Mesenchymal stem cell (in vitro differentiated cells and primary cell): Measurements from ENCODE around the gene ZBTB21.

Experiments used
- DNase-seq: peaks from one replicate; pipeline ENCODE4 v3.0.0-alpha.2; 2013
- H2AFZ ChIP-seq: one replicate; pipeline ENCODE4 v1.6.1; 2013; ENCODE audit warnings: low read depth, mild to moderate bottlenecking, control low read depth, inconsistent platforms, low read length, moderate library complexity
- H2AK5ac ChIP-seq: 2 replicates; pipeline ENCODE4 v1.6.1; 2013; ENCODE audit warnings: low read length, moderate library complexity, mild to moderate bottlenecking, inconsistent platforms; ENCODE audit not compliant: severe bottlenecking
- H2BK120ac ChIP-seq: one replicate; pipeline ENCODE4 v1.6.1; 2013; ENCODE audit warnings: low read depth, mild to moderate bottlenecking, inconsistent platforms, low read length, moderate library complexity
- H2BK12ac ChIP-seq, 2 experiments: one replicate each; pipeline ENCODE4 v1.6.1; 2013; ENCODE audit warnings: inconsistent platforms in 2 of 2, low read length in 2 of 2, mild to moderate bottlenecking in 2 of 2, moderate library complexity in 2 of 2, control low read depth in 1 of 2
- H2BK15ac ChIP-seq: one replicate; pipeline ENCODE4 v1.6.1; 2013; ENCODE audit warnings: mild to moderate bottlenecking, low read depth, inconsistent platforms; ENCODE audit not compliant: poor library complexity, severe bottlenecking
- H2BK5ac ChIP-seq: 2 replicates; pipeline ENCODE4 v1.6.1; 2013; ENCODE audit warnings: low read depth, mild to moderate bottlenecking, low read length, control low read depth, inconsistent platforms; ENCODE audit not compliant: poor library complexity, severe bottlenecking
- H3K14ac ChIP-seq, 2 experiments: one replicate each; pipeline ENCODE4 v1.6.1; 2013; ENCODE audit warnings: inconsistent platforms in 2 of 2, low read length in 2 of 2, control low read depth in 1 of 2, mild to moderate bottlenecking in 1 of 2, moderate library complexity in 1 of 2
- H3K18ac ChIP-seq, 2 experiments: one replicate each; pipeline ENCODE4 v1.6.1; 2013; ENCODE audit warnings: inconsistent platforms in 2 of 2, low read length in 2 of 2, control low read depth in 1 of 2, low read depth in 1 of 2, mild to moderate bottlenecking in 1 of 2
- H3K23ac ChIP-seq, 2 experiments: one replicate each; pipeline ENCODE4 v1.6.1; 2013; ENCODE audit warnings: inconsistent platforms in 2 of 2, low read length in 2 of 2, mild to moderate bottlenecking in 2 of 2, moderate library complexity in 2 of 2, control low read depth in 1 of 2
- H3K27ac ChIP-seq: 2 replicates; pipeline ENCODE4 v1.5.1; 2013; ENCODE audit warnings: mild to moderate bottlenecking, moderate library complexity, low read length, control low read depth, inconsistent platforms; ENCODE audit not compliant: poor library complexity, severe bottlenecking
- H3K27me3 ChIP-seq, 2 experiments: 2 replicates each; pipeline versions ENCODE4 v1.6.1 to v1.7.0; 2013; ENCODE audit warnings: low read length in 2 of 2, mild to moderate bottlenecking in 2 of 2, moderate library complexity in 2 of 2, control low read depth in 1 of 2, inconsistent platforms in 1 of 2; ENCODE audit not compliant: control insufficient read depth in 1 of 2, insufficient read depth in 1 of 2
- H3K36me3 ChIP-seq, 2 experiments: 2 replicates each; pipeline versions ENCODE4 v1.6.1 to v1.7.0; 2013; ENCODE audit warnings: low read length in 2 of 2, control low read depth in 1 of 2, inconsistent platforms in 1 of 2, low read depth in 1 of 2, mild to moderate bottlenecking in 1 of 2; ENCODE audit not compliant: insufficient read depth in 2 of 2, control insufficient read depth in 1 of 2
- H3K4ac ChIP-seq, 2 experiments: one replicate each; pipeline ENCODE4 v1.6.1; 2013; ENCODE audit warnings: inconsistent platforms in 2 of 2, low read length in 2 of 2, mild to moderate bottlenecking in 2 of 2, moderate library complexity in 2 of 2, control low read depth in 1 of 2, low read depth in 1 of 2
- H3K4me1 ChIP-seq: 2 replicates; pipeline ENCODE4 v1.6.1; 2013; ENCODE audit warnings: low read depth, low read length, control low read depth; ENCODE audit not compliant: control insufficient read depth, insufficient read depth
- H3K4me2 ChIP-seq: 2 replicates; pipeline ENCODE4 v1.6.1; 2013; ENCODE audit warnings: low read length, mild to moderate bottlenecking, inconsistent platforms; ENCODE audit not compliant: poor library complexity, severe bottlenecking
- H3K4me3 ChIP-seq, 2 experiments: 2 replicates each; pipeline versions ENCODE4 v1.5.1 to v1.7.0; 2013; ENCODE audit warnings: low read length in 2 of 2, mild to moderate bottlenecking in 2 of 2, control low read depth in 1 of 2, low read depth in 1 of 2; ENCODE audit not compliant: insufficient read depth in 1 of 2
- H3K79me1 ChIP-seq: replicated peaks from 2 replicates; pipeline ENCODE4 v1.6.1; 2013; ENCODE audit warnings: mild to moderate bottlenecking, control low read depth, low read length, inconsistent platforms; ENCODE audit not compliant: poor library complexity, severe bottlenecking
- H3K9ac ChIP-seq: 2 replicates; pipeline ENCODE4 v1.7.0; 2013; ENCODE audit warnings: mild to moderate bottlenecking, low read length, moderate library complexity
- H3K9me3 ChIP-seq: 2 replicates; pipeline ENCODE4 v1.7.0; 2013; ENCODE audit warnings: mild to moderate bottlenecking, low read length; ENCODE audit not compliant: control insufficient read depth
- H4K8ac ChIP-seq: one replicate; pipeline ENCODE4 v1.6.1; 2013; ENCODE audit warnings: inconsistent platforms, mild to moderate bottlenecking, low read length, moderate library complexity
- H4K91ac ChIP-seq: one replicate; pipeline ENCODE4 v1.6.1; 2013; ENCODE audit warnings: mild to moderate bottlenecking, low read length, inconsistent platforms
- WGBS: methylation state at CpG from one replicate; pipeline ENCODE4 v1.1.7; 2013; ENCODE audit warnings: mixed read lengths; 5-methylcytosine and 5-hydroxymethylcytosine counted together

Gene ZBTB21

DNA sequence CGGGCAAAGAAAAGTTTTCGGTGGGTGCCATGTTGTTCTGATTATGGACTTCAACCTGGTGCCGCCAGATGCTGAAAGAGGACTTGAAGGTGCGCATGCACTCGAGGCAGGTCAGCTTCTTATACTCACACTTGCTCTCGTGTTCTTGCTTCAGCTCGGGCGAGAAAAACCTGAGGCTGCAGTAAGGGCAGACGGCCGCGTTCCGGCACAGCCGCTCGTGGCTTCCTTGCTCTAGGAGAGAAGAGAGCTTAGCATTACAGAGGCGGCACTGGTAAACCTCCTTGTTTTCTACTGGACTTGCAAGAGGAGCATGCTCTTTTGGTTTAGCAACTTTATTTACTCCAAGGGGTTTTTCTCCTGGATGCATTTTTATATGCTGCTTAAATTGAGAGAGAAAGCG lies 18.5 kb downstream of the ZBTB21 start:
- peaks cover 29 to 47% of the 10 kb centered on the region in 2 experiments for H3K36me3 ChIP-seq
- H4K91ac ChIP-seq = no peak overlapping the region
- H3K4me3 ChIP-seq = no peak overlapping the region
- no peaks in the 10 kb centered on the region for H3K9me3 ChIP-seq
- H3K4me2 ChIP-seq = no peak overlapping the region
- H4K8ac ChIP-seq = no peak overlapping the region
- H3K4me1 ChIP-seq = no peaks in the 10 kb centered on the region
- WGBS = 99% methylated on average over 16 of the region's 16 CpGs
- no peak overlapping the region for H2BK120ac ChIP-seq
- H2AFZ ChIP-seq = no peak overlapping the region
- H2AK5ac ChIP-seq = no peak overlapping the region
- H3K18ac ChIP-seq = no peak overlapping the region
- no peak for DNase-seq
- no peak overlapping the region for H3K23ac ChIP-seq
- no peak overlapping the region for H3K9ac ChIP-seq
- H3K79me1 ChIP-seq = peaks cover 12% of the 10 kb centered on the region
- H2BK5ac ChIP-seq = no peak overlapping the region
- no peak overlapping the region for H3K14ac ChIP-seq
- H3K27me3 ChIP-seq = no peaks in the 10 kb centered on the region
- no peak overlapping the region for H3K4ac ChIP-seq
- no peak overlapping the region for H3K27ac ChIP-seq
- H2BK12ac ChIP-seq = no peak overlapping the region
- H2BK15ac ChIP-seq = no peak overlapping the region

DNA sequence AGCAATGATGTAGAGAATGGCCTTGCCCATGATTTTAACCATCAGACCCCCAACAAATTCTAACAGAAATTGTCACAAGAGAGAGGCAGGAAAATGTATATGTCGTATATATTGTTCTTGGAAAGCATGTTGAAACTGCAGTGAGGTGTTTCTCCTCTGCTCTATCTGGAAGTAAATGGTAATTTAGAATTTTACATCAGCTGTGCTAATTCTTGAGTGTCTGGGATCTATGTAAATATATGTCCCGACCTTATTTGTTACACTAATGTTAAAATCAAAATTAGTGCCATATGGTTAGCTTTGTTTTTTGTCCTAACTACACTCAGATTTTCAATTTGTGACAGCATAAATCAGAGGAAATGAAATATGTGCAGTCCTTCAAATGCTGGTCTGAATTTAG lies 20.5 kb downstream of the ZBTB21 start:
- no peaks in the 10 kb centered on the region for H3K27me3 ChIP-seq
- no peak overlapping the region for H2AFZ ChIP-seq
- 89% methylated on average over 1 of the region's 2 CpGs for WGBS
- no peak overlapping the region for H2BK12ac ChIP-seq
- peaks cover 19 to 44% of the 10 kb centered on the region in 2 experiments for H3K36me3 ChIP-seq
- peaks cover 2% of the 10 kb centered on the region for H3K79me1 ChIP-seq
- no peak overlapping the region for H2BK15ac ChIP-seq
- H3K14ac ChIP-seq = no peak overlapping the region
- no peak overlapping the region for H2BK120ac ChIP-seq
- no peaks in the 10 kb centered on the region for H3K9me3 ChIP-seq
- no peak overlapping the region for H3K4me3 ChIP-seq
- no peak for DNase-seq
- no peak overlapping the region for H3K4me2 ChIP-seq
- H3K27ac ChIP-seq = no peak overlapping the region
- H2BK5ac ChIP-seq = no peak overlapping the region
- no peak overlapping the region for H2AK5ac ChIP-seq
- no peak overlapping the region for H4K8ac ChIP-seq
- no peak overlapping the region for H3K18ac ChIP-seq
- no peak overlapping the region for H3K4ac ChIP-seq
- no peaks in the 10 kb centered on the region for H3K4me1 ChIP-seq
- no peak overlapping the region for H3K23ac ChIP-seq
- H4K91ac ChIP-seq = no peak overlapping the region
- no peak overlapping the region for H3K9ac ChIP-seq

- no peak overlapping the region for H2BK120ac ChIP-seq
- no peak overlapping the region for H3K18ac ChIP-seq
- H3K4me1 ChIP-seq = no peaks in the 10 kb centered on the region
- H4K8ac ChIP-seq = no peak overlapping the region
- peaks cover 2% of the 10 kb centered on the region for H3K79me1 ChIP-seq
- no peak overlapping the region for H2BK5ac ChIP-seq
- no peak overlapping the region for H3K4ac ChIP-seq
- no peak overlapping the region for H2BK12ac ChIP-seq
- WGBS = 100% methylated on average over 1 of the region's 3 CpGs
- H3K14ac ChIP-seq = no peak overlapping the region
- no peak overlapping the region for H2AK5ac ChIP-seq
- H3K27ac ChIP-seq = no peak overlapping the region
- H3K27me3 ChIP-seq = no peaks in the 10 kb centered on the region
- no peak overlapping the region for H3K4me3 ChIP-seq
- H3K36me3 ChIP-seq = peaks cover 14 to 32% of the 10 kb centered on the region in 2 experiments
- DNase-seq = no peak
- H3K4me2 ChIP-seq = no peak overlapping the region
- H3K23ac ChIP-seq = no peak overlapping the region
- H3K9me3 ChIP-seq = no peaks in the 10 kb centered on the region
- H3K9ac ChIP-seq = no peak overlapping the region
- no peak overlapping the region for H4K91ac ChIP-seq
- no peak overlapping the region for H2BK15ac ChIP-seq
- H2AFZ ChIP-seq = no peak overlapping the region
Measured at GRCh38 chr21:41987310-41987709, 22.9 kb downstream of the ZBTB21 start.

DNA sequence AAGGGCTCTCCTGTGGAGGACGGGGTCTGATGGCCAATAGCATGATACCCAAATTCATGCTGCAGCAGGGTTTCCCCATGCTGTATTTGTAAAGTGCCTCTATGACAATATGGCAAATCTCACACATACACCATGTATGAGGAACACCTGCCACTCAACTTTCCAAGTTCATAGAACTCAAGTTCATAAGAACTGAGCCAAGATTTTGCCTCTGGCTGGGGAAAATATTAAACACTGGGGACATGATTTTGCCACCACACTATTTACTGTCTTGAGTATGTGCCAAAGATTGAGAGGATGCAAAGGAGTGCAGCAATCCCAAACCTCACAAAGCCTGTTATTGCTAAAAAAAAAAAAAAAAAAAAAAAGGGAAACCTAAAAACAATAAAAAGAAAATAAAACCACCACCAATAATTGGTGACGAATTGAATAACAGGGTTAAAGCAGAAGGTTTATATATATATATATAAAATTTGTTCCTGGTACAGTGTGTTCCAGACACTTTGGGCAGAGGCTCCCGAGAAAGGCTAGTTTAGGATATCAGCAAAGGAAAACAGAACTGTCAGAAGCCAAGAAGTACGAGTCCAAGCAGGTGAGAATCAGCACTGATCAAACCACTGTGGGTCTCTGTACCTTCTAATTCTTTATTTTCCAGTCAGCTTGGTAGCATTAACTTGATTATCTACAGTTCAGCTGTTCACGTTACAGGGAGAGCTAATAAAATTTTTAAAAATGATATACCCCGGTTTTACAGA lies 24.3 kb downstream of the ZBTB21 start:
- no peak overlapping the region for H3K27ac ChIP-seq
- H3K4me2 ChIP-seq = no peak overlapping the region
- no peak overlapping the region for H3K9ac ChIP-seq
- no peak overlapping the region for H2BK15ac ChIP-seq
- H4K91ac ChIP-seq = no peak overlapping the region
- H2BK120ac ChIP-seq = no peak overlapping the region
- no peak overlapping the region for H2AFZ ChIP-seq
- H2BK12ac ChIP-seq = no peak overlapping the region
- DNase-seq = no peak
- no peak overlapping the region for H2AK5ac ChIP-seq
- H3K14ac ChIP-seq = no peak overlapping the region
- H2BK5ac ChIP-seq = no peak overlapping the region
- no peaks in the 10 kb centered on the region for H3K4me1 ChIP-seq
- peaks cover 1% of the 10 kb centered on the region for H3K79me1 ChIP-seq
- H4K8ac ChIP-seq = no peak overlapping the region
- H3K27me3 ChIP-seq = no peaks in the 10 kb centered on the region
- no peaks in the 10 kb centered on the region for H3K9me3 ChIP-seq
- peaks cover under 1 to 17% of the 10 kb centered on the region in 2 experiments for H3K36me3 ChIP-seq
- no peak overlapping the region for H3K4me3 ChIP-seq
- H3K4ac ChIP-seq = no peak overlapping the region
- WGBS = 98% methylated on average over 3 of the region's 6 CpGs
- H3K23ac ChIP-seq = no peak overlapping the region
- H3K18ac ChIP-seq = no peak overlapping the region
